H9 (cell line): Measurements from ENCODE around the gene TNS2. TPM values are rescaled to one million over a fixed set of nuclear protein-coding genes. Genes with fewer than 3 reads are reported as not detected.

Experiments used
- DNase-seq: peaks from one replicate; pipeline ENCODE4 v3.0.0-alpha.2; 2017
- H2AFZ ChIP-seq: one replicate; pipeline ENCODE4 v1.6.1; 2013; ENCODE audit warnings: mild to moderate bottlenecking, low read length, control low read depth, moderate library complexity
- H2AK5ac ChIP-seq: 2 replicates; pipeline ENCODE4 v1.6.1; 2013; ENCODE audit warnings: low read length, control low read depth, mixed read lengths; ENCODE audit not compliant: insufficient read length
- H2BK120ac ChIP-seq: one replicate; pipeline ENCODE4 v1.6.1; 2013; ENCODE audit warnings: low read depth, mild to moderate bottlenecking, low read length, control low read depth, inconsistent platforms; ENCODE audit not compliant: poor library complexity, severe bottlenecking
- H2BK12ac ChIP-seq: 2 replicates; pipeline ENCODE4 v1.6.1; 2013; ENCODE audit warnings: low read length, control low read depth, mixed read lengths, low read depth; ENCODE audit not compliant: insufficient read length
- H2BK15ac ChIP-seq: 2 replicates; pipeline ENCODE4 v1.6.1; 2013; ENCODE audit warnings: low read depth, low read length, control low read depth
- H2BK20ac ChIP-seq: one replicate; pipeline ENCODE4 v1.6.1; 2013; ENCODE audit warnings: low read depth, mild to moderate bottlenecking, low read length, control low read depth, inconsistent platforms; ENCODE audit not compliant: poor library complexity, severe bottlenecking
- H2BK5ac ChIP-seq: 2 replicates; pipeline ENCODE4 v1.6.1; 2013; ENCODE audit warnings: low read length, control low read depth, mixed read lengths; ENCODE audit not compliant: insufficient read length
- H3K14ac ChIP-seq: 2 replicates; pipeline ENCODE4 v1.6.1; 2013; ENCODE audit warnings: low read length, control low read depth; ENCODE audit not compliant: insufficient read depth
- H3K18ac ChIP-seq: 2 replicates; pipeline ENCODE4 v1.6.1; 2013; ENCODE audit warnings: low read depth, mild to moderate bottlenecking, mixed read lengths, low read length, control low read depth; ENCODE audit not compliant: insufficient read length
- H3K23ac ChIP-seq: 2 replicates; pipeline ENCODE4 v1.6.1; 2013; ENCODE audit warnings: low read length, control low read depth, mixed read lengths, low read depth; ENCODE audit not compliant: insufficient read length
- H3K23me2 ChIP-seq: 2 replicates; pipeline ENCODE4 v1.6.1; 2013; ENCODE audit warnings: low read depth, mild to moderate bottlenecking, mixed read lengths, low read length, control low read depth; ENCODE audit not compliant: insufficient read length, poor library complexity, severe bottlenecking
- H3K27ac ChIP-seq: 2 replicates; pipeline ENCODE4 v1.5.1; 2013; ENCODE audit warnings: low read length, control low read depth, mixed read lengths, low read depth; ENCODE audit not compliant: insufficient read length
- H3K27me3 ChIP-seq: 2 replicates; pipeline ENCODE4 v1.6.1; 2013; ENCODE audit warnings: low read length, control low read depth, inconsistent platforms; ENCODE audit not compliant: insufficient read depth
- H3K4ac ChIP-seq: 2 replicates; pipeline ENCODE4 v1.6.1; 2013; ENCODE audit warnings: low read depth, mild to moderate bottlenecking, control low read depth, inconsistent platforms, low read length, moderate library complexity
- H3K4me1 ChIP-seq: 2 replicates; pipeline ENCODE4 v1.6.1; 2013; ENCODE audit warnings: low read length, control low read depth, inconsistent platforms; ENCODE audit not compliant: insufficient read depth
- H3K4me2 ChIP-seq: 2 replicates; pipeline ENCODE4 v1.6.1; 2013; ENCODE audit warnings: low read length, control low read depth, mixed read lengths; ENCODE audit not compliant: insufficient read length, insufficient read depth
- H3K56ac ChIP-seq: 2 replicates; pipeline ENCODE4 v1.6.1; 2013; ENCODE audit warnings: low read depth, mild to moderate bottlenecking, mixed read lengths, low read length, control low read depth; ENCODE audit not compliant: insufficient read length
- H3K79me1 ChIP-seq: 2 replicates; pipeline ENCODE4 v1.6.1; 2013; ENCODE audit warnings: low read depth, mild to moderate bottlenecking, moderate library complexity, low read length, control low read depth, inconsistent platforms; ENCODE audit not compliant: insufficient read depth, poor library complexity, severe bottlenecking
- H3K79me2 ChIP-seq: 2 replicates; pipeline ENCODE4 v1.6.1; 2013; ENCODE audit warnings: low read length, control low read depth, inconsistent platforms; ENCODE audit not compliant: insufficient read depth
- H3K9ac ChIP-seq: 2 replicates; pipeline ENCODE4 v1.6.1; 2013; ENCODE audit warnings: low read length, control low read depth, mixed read lengths; ENCODE audit not compliant: insufficient read length; ENCODE audit errors: extremely low read depth
- H3K9me3 ChIP-seq: one replicate; pipeline ENCODE4 v1.6.1; 2013; ENCODE audit warnings: low read depth, low read length, inconsistent platforms; ENCODE audit not compliant: control insufficient read depth
- H3T11ph ChIP-seq: one replicate; pipeline ENCODE4 v1.6.1; 2013; ENCODE audit warnings: mild to moderate bottlenecking, low read length, control low read depth, inconsistent platforms
- H4K20me1 ChIP-seq: one replicate; pipeline ENCODE4 v1.6.1; 2013; ENCODE audit not compliant: control insufficient read depth, insufficient read length, insufficient read depth
- H4K5ac ChIP-seq: 2 replicates; pipeline ENCODE4 v1.6.1; 2013; ENCODE audit warnings: low read depth, mild to moderate bottlenecking, mixed read lengths, low read length, control low read depth; ENCODE audit not compliant: insufficient read length
- H4K8ac ChIP-seq: replicated peaks from 2 replicates; pipeline ENCODE4 v1.6.1; 2013; ENCODE audit warnings: low read length, control low read depth, mixed read lengths, low read depth; ENCODE audit not compliant: insufficient read length
- H4K91ac ChIP-seq: 2 replicates; pipeline ENCODE4 v1.6.1; 2013; ENCODE audit warnings: low read depth, mild to moderate bottlenecking, moderate library complexity, mixed read lengths, low read length, control low read depth; ENCODE audit not compliant: insufficient read length
- H3K27ac Mint-ChIP-seq, 3 experiments: 2 replicates in 2 of 3; 3 replicates in 1 of 3; pipeline ENCODE4 v1.8.0; 2020 to 2021; ENCODE audit warnings: mixed read lengths in 3 of 3, mild to moderate bottlenecking in 1 of 3, moderate library complexity in 1 of 3
- H3K27me3 Mint-ChIP-seq: 2 replicates; pipeline ENCODE4 v1.8.0; 2021; ENCODE audit warnings: low read depth, mild to moderate bottlenecking, moderate library complexity, mixed read lengths
- H3K36me3 Mint-ChIP-seq, 3 experiments: 2 replicates in 2 of 3; 3 replicates in 1 of 3; pipeline ENCODE4 v1.8.0; 2020 to 2021; ENCODE audit warnings: low read depth in 3 of 3, mixed read lengths in 3 of 3; ENCODE audit not compliant: insufficient read depth in 1 of 3
- H3K4me1 Mint-ChIP-seq, 2 experiments: 2 replicates each; pipeline ENCODE4 v1.8.0; 2020; ENCODE audit warnings: mixed read lengths in 2 of 2
- H3K4me3 Mint-ChIP-seq, 2 experiments: 2 replicates in 1 of 2; 3 replicates in 1 of 2; pipeline ENCODE4 v1.8.0; 2020 to 2021; ENCODE audit warnings: mild to moderate bottlenecking in 2 of 2, mixed read lengths in 2 of 2, moderate library complexity in 1 of 2
- H3K9me3 Mint-ChIP-seq, 2 experiments: 2 replicates in 1 of 2; 3 replicates in 1 of 2; pipeline ENCODE4 v1.8.0; 2020; ENCODE audit warnings: mild to moderate bottlenecking in 2 of 2, mixed read lengths in 2 of 2, moderate library complexity in 1 of 2
- CTCF ChIP-seq: fragments of 200-600 bp; sonication (generic); conservative IDR thresholded peaks from 3 replicates; pipeline ENCODE4 v1.8.0; 2021; ENCODE audit warnings: antibody characterized with exemption, mild to moderate bottlenecking
- WGBS: extraction: QIAGEN DNeasy Blood & Tissue Kit; methylation state at CpG from one replicate; pipeline ENCODE4 v1.1.7; 2013; ENCODE audit warnings: missing lambda C conversion rate, low lambda C conversion rate, mixed read lengths; ENCODE audit not compliant: insufficient read length; ENCODE audit errors: extremely low coverage; 5-methylcytosine and 5-hydroxymethylcytosine counted together
- total RNA-seq: library from RNA; stranded (reverse); gene quantifications from 2 replicates; pipeline ENCODE4 v1.2.1, GENCODE V29; 2021

TNS2 gene
- total RNA-seq, 1 experiment from 2014 or later, result 4.5 TPM

- Mint-ChIP-seq H3K4me3 (no peak overlapping the region; a peak in 1 of 5 replicates), H3K36me3 (peaks cover 12 to 40% (median 29%) of the 10 kb centered on the region in 3 experiments), H3K4me1 (peaks cover 37 to 42% of the 10 kb centered on the region in 2 experiments), H3K27ac (no peak overlapping the region), H3K27me3 (no peaks in the 10 kb centered on the region; the same call in 1 of the 2 replicates), H3K9me3 (no peaks in the 10 kb centered on the region)
- H2BK5ac ChIP-seq, result no peak overlapping the region
- H3K4ac ChIP-seq, result no peak overlapping the region
- no peak overlapping the region for H3K18ac ChIP-seq
- peaks cover 5% of the 10 kb centered on the region; the same call in 1 of the 2 replicates for H3K4me1 ChIP-seq
- no peaks in the 10 kb centered on the region for H4K20me1 ChIP-seq
- no peak overlapping the region for H2BK15ac ChIP-seq
- H3K79me2 ChIP-seq, result no peaks in the 10 kb centered on the region
- H3K9me3 ChIP-seq, result no peaks in the 10 kb centered on the region
- H3T11ph ChIP-seq, result no peak overlapping the region
- no peak for TF ChIP-seq CTCF
- no peak overlapping the region for H4K8ac ChIP-seq
- H3K79me1 ChIP-seq, result no peaks in the 10 kb centered on the region
- DNase-seq, result no peak
- no peak overlapping the region for H3K9ac ChIP-seq
- no peak overlapping the region for H2BK12ac ChIP-seq
- no peak overlapping the region for H2BK120ac ChIP-seq
- no peak overlapping the region for H2AFZ ChIP-seq
- H3K27ac ChIP-seq, result no peak overlapping the region
- no peaks in the 10 kb centered on the region for H3K27me3 ChIP-seq
- H4K5ac ChIP-seq, result no peak overlapping the region
- WGBS, result no CpG with 5 or more reads among the region's 6 CpGs
- no peak overlapping the region for H2BK20ac ChIP-seq
- H3K14ac ChIP-seq, result no peak overlapping the region
- H3K23me2 ChIP-seq, result no peaks in the 10 kb centered on the region
- no peak overlapping the region for H4K91ac ChIP-seq
- H3K4me2 ChIP-seq, result no peak overlapping the region
- no peak overlapping the region for H2AK5ac ChIP-seq
- no peak overlapping the region for H3K56ac ChIP-seq
- no peak overlapping the region for H3K23ac ChIP-seq
Observed at GRCh38 chr12:53073881-53074280, 24.0 kb downstream of the TNS2 start.
